Stimulated activated CD8-positive, alpha-beta memory T cell treated with anti-CD3 and anti-CD28 coated beads, Interleukin-7, amount 100 ng/mL, for 1 hour (primary cell): ENCODE data around the gene OMP.
"Not testable (repeated sequence)": the region's sequence is repeated elsewhere in the genome, so short reads cannot be mapped to it uniquely, and the experiment has no call there.

Experiments
- DNase-seq, 2 donors: peaks; one replicate each; pipeline ENCODE4 v3.0.0-alpha.2; 2020; ENCODE audit warnings: low read depth in 2 of 2

OMP gene

GRCh38 chr11:77102246-77103210, at the start of gene OMP:
OMP (plus strand) TSS chr11:77102840; CDS start chr11:77102840, 0 bp downstream.
- no peak for DNase-seq

GRCh38 chr11:77053217-77054015, 49.2 kb upstream of the OMP start:
- no peak for DNase-seq

- no peak for DNase-seq
These were observed 48.6 kb upstream of the OMP start for GRCh38 chr11:77054084-77054483.

- no peak for DNase-seq
These were observed 47.5 kb upstream of the OMP start for GRCh38 chr11:77055101-77055561.

GRCh38 chr11:77055913-77056312, 46.7 kb upstream of the OMP start:
- no peak for DNase-seq

GRCh38 chr11:77056814-77057402, 45.7 kb upstream of the OMP start:
- DNase-seq: no peak

GRCh38 chr11:77057938-77058474, 44.6 kb upstream of the OMP start:
- no peak for DNase-seq

- no peak for DNase-seq
These were observed 43.7 kb upstream of the OMP start for GRCh38 chr11:77058900-77059299.

- DNase-seq: no peak
These were observed 42.8 kb upstream of the OMP start for GRCh38 chr11:77059806-77060205.

GRCh38 chr11:77060234-77060633, 42.4 kb upstream of the OMP start:
- DNase-seq: no peak

GRCh38 chr11:77061258-77061657, 41.4 kb upstream of the OMP start:
- DNase-seq: not testable (repeated sequence)

- no peak for DNase-seq
These were observed 39.7 kb upstream of the OMP start for GRCh38 chr11:77062924-77063323.

GRCh38 chr11:77063407-77063806, 39.2 kb upstream of the OMP start:
- no peak for DNase-seq

GRCh38 chr11:77063861-77064260, 38.8 kb upstream of the OMP start:
- no peak for DNase-seq

GRCh38 chr11:77064648-77065217, 37.9 kb upstream of the OMP start:
- no peak for DNase-seq

- no peak for DNase-seq
These were observed 36.8 kb upstream of the OMP start for GRCh38 chr11:77065878-77066228.

GRCh38 chr11:77066229-77067042, 36.2 kb upstream of the OMP start, which contains the start of gene CAPN5:
CAPN5 (plus strand) TSS chr11:77066971; CDS start chr11:77084887, 17,916 bp downstream.
- peak; percentile 73 to 76 for DNase-seq

- no peak for DNase-seq
These were observed 34.7 kb upstream of the OMP start for GRCh38 chr11:77067861-77068443.

- no peak for DNase-seq
These were observed 33.9 kb upstream of the OMP start for GRCh38 chr11:77068457-77069335.
